Measurements from ENCODE around the gene BMPR2. TPM values are rescaled to one million over a fixed set of nuclear protein-coding genes. Genes with fewer than 3 reads are reported as not detected.

BMPR2 gene
- polyA plus RNA-seq, 1 of the 3 experiments (the other 2 are of a cell fraction): 10.2 TPM

GRCh38 chr2:202449344-202449743 lies 73.2 kb downstream of the BMPR2 start (continued):
- no peak for TF ChIP-seq REST (IDR thresholded peaks at IDR 0.05; ENCODE audit: low read depth, low read length)
- TF ChIP-seq CHD2 (IDR thresholded peaks at IDR 0.05; ENCODE audit: low read length, partially characterized antibody): no peak
- no peak for TF ChIP-seq MAX (IDR thresholded peaks at IDR 0.05; ENCODE audit: low read depth)
- no peak for TF ChIP-seq POLR2AphosphoS5 (IDR thresholded peaks at IDR 0.05; ENCODE audit: low read depth, low read length)
- no peak for TF ChIP-seq GATA2 (CRISPR knock-in tag; IDR thresholded peaks at IDR 0.05)
- no peak for TF ChIP-seq IRF3 (IDR thresholded peaks at IDR 0.05; ENCODE audit: low read depth, low read length)
- no peak for TF ChIP-seq FOSL2 (IDR thresholded peaks at IDR 0.05; ENCODE audit: borderline replicate concordance, low read depth)

GRCh38 chr2:202450785-202451184 lies 74.7 kb downstream of the BMPR2 start:
- Histone ChIP-seq H2AFZ (ENCODE audit: low read depth) (no peak overlapping the region), H3K36me3 (replicated peaks in 1 of 2; ENCODE audit: control insufficient read depth in 1 of 2, insufficient read depth in 2 of 2, low read length in 1 of 2) (no peaks in the 10 kb centered on the region), H3K27me3 (ENCODE audit: insufficient read depth) (no peaks in the 10 kb centered on the region), H3K4me2 (no peak overlapping the region), H3K9me3 (no peaks in the 10 kb centered on the region), H3K9me2 (no peaks in the 10 kb centered on the region), H3K9ac (no peak overlapping the region), H3K79me2 (ENCODE audit: insufficient read depth) (peaks cover 100% of the 10 kb centered on the region), H3K4me3 (ENCODE audit: low read depth in 2 of 2, low read length in 1 of 2) (no peak overlapping the region), H4K20me1 (ENCODE audit: insufficient read depth) (peaks cover 42% of the 10 kb centered on the region), H3K27ac (ENCODE audit: low read depth in 2 of 2, low read length in 1 of 2) (no peak overlapping the region), H3K4me1 (ENCODE audit: control insufficient read depth in 1 of 2, insufficient read depth in 2 of 2, low read depth in 1 of 2, low read length in 1 of 2) (no peaks in the 10 kb centered on the region), H3F3A (replicated peaks; ENCODE audit: insufficient read depth) (peaks cover 4% of the 10 kb centered on the region)
- TF ChIP-seq USF2 (IDR thresholded peaks at IDR 0.05; ENCODE audit: borderline replicate concordance, low read depth, low read length) (no peak), TCF12 (IDR thresholded peaks at IDR 0.05) (no peak), RXRA (IDR thresholded peaks at IDR 0.05; ENCODE audit: borderline replicate concordance, low read depth) (no peak), MAX (IDR thresholded peaks at IDR 0.05; ENCODE audit: low read depth) (no peak)
- DNase-seq: no peak
- CTCF ChIA-PET: no interaction called here
- POLR2A ChIA-PET: no interaction called here
